BE2C (cell line): ENCODE results near the gene RBMS3.

Source experiments
- DNase-seq: peaks from one replicate; pipeline ENCODE4 v3.0.0-alpha.2; 2020
- H3K27me3 ChIP-seq: fragments of 250-450 bp; sonication (Bioruptor Pico); 2 replicates; pipeline ENCODE4 v1.5.1; 2020; ENCODE audit warnings: mild to moderate bottlenecking
- H3K36me3 ChIP-seq: fragments of 250-450 bp; sonication (Bioruptor Pico); 2 replicates; pipeline ENCODE4 v1.5.1; 2020; ENCODE audit warnings: mild to moderate bottlenecking
- H3K4me1 ChIP-seq: fragments of 250-450 bp; sonication (Bioruptor Pico); 2 replicates; pipeline ENCODE4 v1.5.1; 2020
- H3K4me3 ChIP-seq: 2 replicates; pipeline ENCODE4 v1.5.1; 2011; ENCODE audit warnings: low read depth, low read length
- H3K9me3 ChIP-seq: fragments of 250-450 bp; sonication (Bioruptor Pico); 2 replicates; pipeline ENCODE4 v1.5.1; 2020
- TF ChIP-seq, protein P1 (sequence below): IDR thresholded peaks from 2 replicates; pipeline ENCODE4 v1.5.1; 2012; ENCODE audit warnings: mild to moderate bottlenecking, low read depth, low read length

RBMS3 gene

DNA sequence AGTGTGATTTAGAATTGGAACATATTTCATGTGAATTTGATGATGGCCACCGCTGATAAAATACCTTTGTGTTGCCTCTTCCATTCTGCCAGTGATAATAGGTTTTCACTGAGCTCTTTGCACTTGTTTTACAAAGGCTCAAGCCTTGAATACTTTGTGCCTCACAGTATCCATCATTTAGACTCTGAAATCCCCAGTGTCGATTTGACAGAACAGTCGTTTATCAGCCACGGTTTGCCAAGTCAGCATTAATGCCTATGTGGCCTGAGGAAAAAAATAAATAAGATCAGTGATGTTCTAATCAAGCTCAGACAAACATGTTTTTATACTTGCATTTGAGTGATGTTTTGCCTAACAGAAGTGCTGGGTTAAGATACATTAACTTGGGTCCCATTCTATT is 399.1 kb downstream of the RBMS3 start:
- TF ChIP-seq, protein P1, sequence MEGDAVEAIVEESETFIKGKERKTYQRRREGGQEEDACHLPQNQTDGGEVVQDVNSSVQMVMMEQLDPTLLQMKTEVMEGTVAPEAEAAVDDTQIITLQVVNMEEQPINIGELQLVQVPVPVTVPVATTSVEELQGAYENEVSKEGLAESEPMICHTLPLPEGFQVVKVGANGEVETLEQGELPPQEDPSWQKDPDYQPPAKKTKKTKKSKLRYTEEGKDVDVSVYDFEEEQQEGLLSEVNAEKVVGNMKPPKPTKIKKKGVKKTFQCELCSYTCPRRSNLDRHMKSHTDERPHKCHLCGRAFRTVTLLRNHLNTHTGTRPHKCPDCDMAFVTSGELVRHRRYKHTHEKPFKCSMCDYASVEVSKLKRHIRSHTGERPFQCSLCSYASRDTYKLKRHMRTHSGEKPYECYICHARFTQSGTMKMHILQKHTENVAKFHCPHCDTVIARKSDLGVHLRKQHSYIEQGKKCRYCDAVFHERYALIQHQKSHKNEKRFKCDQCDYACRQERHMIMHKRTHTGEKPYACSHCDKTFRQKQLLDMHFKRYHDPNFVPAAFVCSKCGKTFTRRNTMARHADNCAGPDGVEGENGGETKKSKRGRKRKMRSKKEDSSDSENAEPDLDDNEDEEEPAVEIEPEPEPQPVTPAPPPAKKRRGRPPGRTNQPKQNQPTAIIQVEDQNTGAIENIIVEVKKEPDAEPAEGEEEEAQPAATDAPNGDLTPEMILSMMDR: no peak
- Histone ChIP-seq H3K9me3 (no peaks in the 10 kb centered on the region), H3K4me1 (peaks cover 11% of the 10 kb centered on the region), H3K27me3 (no peaks in the 10 kb centered on the region), H3K4me3 (no peak overlapping the region), H3K36me3 (no peaks in the 10 kb centered on the region)
- DNase-seq: no peak

DNA sequence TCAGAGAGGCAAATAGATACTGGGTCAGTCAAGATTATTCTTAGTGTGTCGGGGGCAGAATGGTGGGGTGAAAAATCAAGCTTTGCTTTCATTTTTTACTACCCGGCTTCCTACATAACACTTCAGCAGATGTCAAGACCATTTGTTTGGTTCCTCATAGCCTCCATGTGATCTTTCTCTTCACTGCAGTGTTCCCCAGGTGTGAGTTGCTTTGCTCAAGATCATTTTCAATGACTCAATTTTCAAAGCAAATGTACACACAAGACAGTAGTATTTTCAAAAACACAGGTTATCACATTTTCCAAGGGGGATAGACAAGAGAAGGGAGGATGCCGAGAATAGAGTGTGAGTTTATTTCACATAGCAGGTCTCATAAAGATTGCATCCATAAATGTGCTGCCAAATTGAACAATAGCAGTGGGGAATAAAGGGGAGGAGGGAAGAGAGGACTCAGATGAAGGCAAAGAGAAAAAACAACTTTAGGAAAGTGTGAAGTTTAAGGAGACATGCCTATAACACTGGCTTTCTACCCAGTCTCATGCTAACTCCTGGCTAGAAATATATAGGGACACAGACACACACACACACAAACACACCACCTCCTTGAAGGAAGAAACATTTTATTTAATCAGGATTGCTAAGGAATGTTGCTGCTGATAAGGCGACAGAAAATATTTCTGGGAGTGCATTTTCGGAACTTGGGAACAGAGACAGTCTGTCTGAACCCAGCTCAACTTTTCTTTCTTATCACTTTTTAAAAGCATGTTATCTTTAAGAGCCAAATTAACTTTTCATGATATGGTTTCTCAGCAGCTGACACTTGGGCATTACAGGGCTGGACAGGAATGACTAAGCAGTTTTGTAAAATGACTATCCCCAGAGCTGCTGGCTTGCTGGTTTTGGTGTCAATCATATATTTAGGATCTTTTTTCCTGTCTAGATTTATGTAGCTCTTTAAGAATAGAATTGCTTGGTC is 402.4 kb downstream of the RBMS3 start:
- Histone ChIP-seq H3K4me1 (peaks cover 24% of the 10 kb centered on the region), H3K4me3 (no peak overlapping the region), H3K36me3 (no peaks in the 10 kb centered on the region), H3K9me3 (no peaks in the 10 kb centered on the region), H3K27me3 (no peaks in the 10 kb centered on the region)
- TF ChIP-seq, protein P1: no peak
- peak; percentile 26 for DNase-seq

DNA sequence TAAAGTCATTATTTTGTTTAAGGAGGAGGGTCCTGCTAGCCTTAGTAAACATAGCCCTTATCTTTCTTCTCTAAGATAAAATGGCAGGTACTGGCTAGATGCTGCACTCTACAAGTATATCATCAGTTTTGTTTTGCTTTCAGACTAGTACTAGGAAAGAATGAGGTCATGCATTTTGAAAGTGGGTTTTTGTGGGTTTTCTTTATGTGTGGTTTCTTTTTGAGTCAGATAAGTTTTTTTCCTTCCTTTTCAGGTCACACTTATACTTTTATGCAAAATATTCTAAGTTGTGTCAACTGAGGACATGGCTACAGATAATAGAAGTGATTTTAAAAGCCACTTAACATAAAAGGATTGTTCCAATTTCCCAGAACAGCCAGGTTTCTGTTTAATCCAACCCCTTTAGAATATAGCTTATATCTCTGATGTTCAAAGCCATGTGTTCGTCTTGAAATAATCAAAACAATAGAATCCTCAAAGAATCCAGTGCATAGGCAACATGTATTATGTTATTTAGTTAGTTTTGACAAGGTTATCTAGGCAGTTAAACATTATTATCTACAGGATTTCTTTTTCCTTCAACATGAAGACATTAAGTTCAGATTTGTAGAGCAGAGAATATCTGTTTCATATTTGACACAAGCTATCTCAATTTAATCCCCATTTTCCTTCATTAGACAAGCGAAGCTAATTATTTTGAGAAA is 406.2 kb downstream of the RBMS3 start:
- H3K36me3 ChIP-seq: no peaks in the 10 kb centered on the region
- H3K9me3 ChIP-seq: no peaks in the 10 kb centered on the region
- no peaks in the 10 kb centered on the region for H3K27me3 ChIP-seq
- peaks cover 19% of the 10 kb centered on the region for H3K4me1 ChIP-seq
- no peak overlapping the region for H3K4me3 ChIP-seq
- DNase-seq: no peak
- TF ChIP-seq, protein P1: no peak

DNA sequence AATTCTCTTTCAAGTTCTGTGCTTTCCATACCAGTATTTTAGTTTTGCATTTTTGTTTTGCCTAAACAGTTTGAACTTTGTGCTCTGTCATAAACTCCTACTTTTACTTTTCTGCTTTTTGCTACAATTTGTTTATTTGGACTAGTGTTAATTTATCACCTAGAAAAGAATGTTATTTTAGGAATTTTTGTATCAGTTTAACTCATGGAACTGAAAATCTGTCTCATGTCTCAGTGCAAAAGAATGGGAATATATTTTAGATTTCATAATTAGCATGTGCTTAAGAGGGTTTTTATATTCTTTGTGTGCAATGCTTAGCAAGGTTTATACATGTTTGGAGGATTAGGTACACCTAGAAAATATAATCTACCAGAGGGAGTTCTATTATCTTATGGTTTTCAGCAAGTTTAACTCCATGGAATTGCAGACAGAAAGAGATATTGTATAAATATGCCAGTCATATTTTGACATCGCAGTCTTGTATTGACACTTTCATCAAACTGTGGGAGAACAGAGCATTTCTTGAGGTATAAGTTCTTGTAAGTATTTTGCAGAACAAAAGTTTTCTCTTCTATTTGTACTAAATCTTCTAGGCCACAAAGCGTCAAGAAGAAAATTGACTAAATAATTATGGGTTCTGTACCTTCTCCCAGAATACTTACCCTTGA is 409.9 kb downstream of the RBMS3 start:
- Histone ChIP-seq H3K4me3 (no peak overlapping the region), H3K36me3 (no peaks in the 10 kb centered on the region), H3K9me3 (no peaks in the 10 kb centered on the region), H3K4me1 (peaks cover 13% of the 10 kb centered on the region), H3K27me3 (no peaks in the 10 kb centered on the region)
- DNase-seq: no peak
- TF ChIP-seq, protein P1: no peak

DNA sequence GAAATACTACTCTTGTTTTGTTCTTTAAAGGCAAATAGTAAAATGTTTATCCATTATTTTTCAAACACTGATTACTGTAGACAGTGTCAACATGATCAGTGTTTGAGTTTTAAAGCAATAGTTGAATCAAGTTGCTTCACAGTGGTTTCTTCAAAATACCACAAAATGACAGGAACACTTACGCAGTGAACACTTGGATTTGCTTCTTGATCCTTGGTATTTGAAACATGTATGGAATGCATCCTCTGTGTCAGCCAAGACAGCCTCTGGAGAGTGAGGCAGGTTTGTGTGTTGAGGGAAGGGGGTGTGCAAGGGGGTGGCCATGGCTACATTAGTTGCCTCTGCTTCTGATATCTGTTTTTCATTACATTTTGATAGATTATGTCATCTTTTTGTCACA is 413.0 kb downstream of the RBMS3 start:
- no peaks in the 10 kb centered on the region for H3K9me3 ChIP-seq
- no peaks in the 10 kb centered on the region for H3K36me3 ChIP-seq
- no peaks in the 10 kb centered on the region for H3K4me1 ChIP-seq
- no peak overlapping the region for H3K4me3 ChIP-seq
- TF ChIP-seq, protein P1: no peak
- no peak for DNase-seq
- no peaks in the 10 kb centered on the region for H3K27me3 ChIP-seq
